ENCODE measurements around the gene SGPL1.

Gene SGPL1

DNA sequence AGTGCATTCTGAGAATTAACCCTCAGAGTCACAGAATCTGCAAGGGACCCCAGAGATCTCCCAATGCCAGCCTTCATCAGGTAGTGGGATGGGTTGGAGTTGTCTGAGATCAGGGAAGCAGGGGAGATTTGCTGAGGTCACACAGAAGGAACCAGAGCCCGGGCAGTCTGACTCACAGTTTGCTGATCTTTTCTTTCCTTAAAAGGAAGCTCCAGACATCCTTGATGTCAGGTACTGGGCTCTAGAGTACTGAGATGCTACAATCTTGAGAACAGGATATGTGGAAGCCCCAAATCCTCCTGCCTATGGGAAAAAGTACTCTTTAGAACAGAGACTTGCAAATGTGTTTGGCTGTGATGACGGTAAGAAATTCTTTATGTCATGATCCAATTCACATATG, 31.3 kb upstream of the SGPL1 start:
- in situ Hi-C loops (cut with HindIII; ENCODE audit: low pct_unique_long_range_greater_than_20kb, low sequenced_read_pairs) = no loop called here
- no peak for DNase-seq (ENCODE audit: low read depth in 1 of 2, low spot score in 1 of 2)
- no peak for TF ChIP-seq JUND (IDR thresholded peaks at IDR 0.05; ENCODE audit: low read depth)

DNA sequence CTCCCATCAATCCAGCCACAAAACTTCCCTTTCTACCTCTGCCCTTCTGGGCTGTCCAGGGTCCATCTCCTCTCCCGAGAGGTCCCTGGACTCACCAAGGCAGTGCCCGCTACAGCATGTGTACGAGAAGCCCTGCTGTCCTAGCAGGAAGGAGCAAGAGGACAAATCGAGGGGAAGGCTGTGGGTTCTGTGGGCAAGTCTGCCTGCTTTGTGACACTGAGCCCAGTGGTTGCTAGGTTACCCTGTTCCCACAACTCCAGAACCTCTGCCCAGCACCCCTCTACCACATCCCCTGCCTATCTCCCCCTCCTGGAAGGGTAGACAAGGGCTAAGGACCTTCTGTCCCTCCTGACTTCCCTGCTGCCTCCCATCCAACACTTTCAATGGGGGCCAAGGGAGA, 30.6 kb upstream of the SGPL1 start, which contains the start of gene TBATA:
TSS of gene TBATA (minus strand) at position 188 of the 400 bp plus-strand sequence. CDS start 1,998 bp downstream, outside the sequence.
- no peak for TF ChIP-seq JUND (IDR thresholded peaks at IDR 0.05; ENCODE audit: low read depth)
- no peak for DNase-seq (ENCODE audit: low read depth in 1 of 2, low spot score in 1 of 2)
- in situ Hi-C loops (cut with HindIII; ENCODE audit: low pct_unique_long_range_greater_than_20kb, low sequenced_read_pairs) = no loop called here

GRCh38 chr10:70786799-70787415, 28.8 kb upstream of the SGPL1 start:
- TF ChIP-seq JUND (IDR thresholded peaks at IDR 0.05; ENCODE audit: low read depth) = no peak
- in situ Hi-C loops (cut with HindIII; ENCODE audit: low pct_unique_long_range_greater_than_20kb, low sequenced_read_pairs) = no loop called here
- no peak for DNase-seq (ENCODE audit: low read depth in 1 of 2, low spot score in 1 of 2)

DNA sequence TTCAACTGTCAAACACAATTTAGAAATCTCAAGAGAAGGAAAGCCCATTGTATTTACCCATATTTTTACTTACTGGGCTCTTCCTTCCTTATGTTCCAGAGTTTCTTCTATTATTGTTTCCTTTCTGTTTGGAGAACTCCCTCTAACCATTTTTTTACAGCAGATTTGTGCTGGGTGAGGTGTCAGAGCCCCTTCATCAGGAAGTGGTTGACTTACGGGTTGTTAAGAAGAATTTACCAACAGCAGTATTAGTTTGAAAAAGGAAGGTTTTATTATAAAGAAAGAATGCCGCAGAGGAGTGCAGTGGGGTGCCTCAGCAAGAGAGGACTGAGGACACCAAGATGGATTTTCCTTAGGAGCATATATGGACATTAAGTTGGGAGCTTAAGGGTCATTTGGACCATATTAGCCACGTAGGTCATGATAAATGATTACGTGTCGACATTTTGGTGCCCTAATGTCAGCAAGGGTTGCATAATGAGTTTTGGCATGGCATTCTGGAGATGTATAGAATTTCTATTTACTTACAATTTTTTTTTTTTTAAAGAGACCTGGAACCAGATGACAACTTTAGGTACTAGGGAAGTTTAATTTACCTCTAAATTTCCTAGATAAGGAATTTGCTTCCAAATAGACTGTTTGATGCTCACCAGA, 24.2 kb upstream of the SGPL1 start:
- in situ Hi-C loops (cut with HindIII; ENCODE audit: low pct_unique_long_range_greater_than_20kb, low sequenced_read_pairs) = no loop called here
- no peak for DNase-seq (ENCODE audit: low read depth in 1 of 2, low spot score in 1 of 2)
- no peak for TF ChIP-seq JUND (IDR thresholded peaks at IDR 0.05; ENCODE audit: low read depth)

DNA sequence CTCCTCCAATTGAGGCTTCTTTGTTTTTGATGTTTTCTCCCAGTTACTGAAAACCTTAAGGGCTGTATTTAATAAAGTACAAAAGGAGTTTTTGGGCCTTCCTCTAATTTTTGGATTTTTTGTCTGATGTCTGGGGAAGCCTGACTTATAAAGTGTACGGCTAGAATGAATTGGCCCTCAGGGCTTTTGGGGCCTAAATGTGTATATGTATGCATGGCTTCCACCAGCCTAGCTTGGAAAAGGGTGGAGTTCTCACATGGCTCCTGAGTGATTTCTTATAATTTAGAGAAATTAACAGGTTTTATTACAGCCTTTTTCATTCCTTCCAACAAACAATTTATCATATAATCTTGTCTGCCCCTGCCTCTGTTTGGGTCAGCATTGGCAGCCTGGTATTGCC, 20.1 kb upstream of the SGPL1 start:
- in situ Hi-C loops (cut with HindIII; ENCODE audit: low pct_unique_long_range_greater_than_20kb, low sequenced_read_pairs) = no loop called here
- TF ChIP-seq JUND (IDR thresholded peaks at IDR 0.05; ENCODE audit: low read depth) = no peak
- no peak for DNase-seq (ENCODE audit: low read depth in 1 of 2, low spot score in 1 of 2)

DNA sequence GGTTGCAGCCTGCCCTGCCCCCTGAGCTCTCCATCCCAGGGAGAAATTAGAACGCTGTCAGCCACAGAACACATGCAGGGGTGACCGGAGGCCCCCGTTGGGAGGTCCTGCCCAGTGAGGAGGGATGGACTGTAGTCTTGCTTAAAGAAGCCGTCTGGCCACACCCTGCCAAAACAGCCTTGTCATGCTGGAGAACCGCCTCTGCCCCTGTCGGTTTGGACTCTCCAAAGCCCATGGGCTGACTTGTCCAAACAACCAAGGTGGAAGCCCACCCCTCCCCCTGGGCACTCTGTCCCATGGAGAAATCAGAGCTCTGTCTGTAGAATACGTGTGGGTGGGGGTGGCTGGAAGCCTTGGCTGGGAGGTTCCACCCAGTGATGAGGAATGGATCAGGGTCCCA, 17.9 kb upstream of the SGPL1 start:
- TF ChIP-seq JUND (IDR thresholded peaks at IDR 0.05; ENCODE audit: low read depth) = no peak

GRCh38 chr10:70799124-70799523, 16.6 kb upstream of the SGPL1 start:
- no peak for DNase-seq (ENCODE audit: low read depth in 1 of 2, low spot score in 1 of 2)
- in situ Hi-C loops (cut with HindIII; ENCODE audit: low pct_unique_long_range_greater_than_20kb, low sequenced_read_pairs) = no loop called here
- TF ChIP-seq JUND (IDR thresholded peaks at IDR 0.05; ENCODE audit: low read depth) = no peak

More for the DNA sequence above, 17.9 kb upstream of the SGPL1 start:
- DNase-seq (ENCODE audit: low read depth in 1 of 2, low spot score in 1 of 2) = no peak
- in situ Hi-C loops (cut with HindIII; ENCODE audit: low pct_unique_long_range_greater_than_20kb, low sequenced_read_pairs) = no loop called here

- TF ChIP-seq JUND (IDR thresholded peaks at IDR 0.05; ENCODE audit: low read depth) = no peak
- no peak for DNase-seq (ENCODE audit: low read depth in 1 of 2, low spot score in 1 of 2)
- in situ Hi-C loops (cut with HindIII; ENCODE audit: low pct_unique_long_range_greater_than_20kb, low sequenced_read_pairs) = no loop called here
Measured at GRCh38 chr10:70801854-70802253, 13.9 kb upstream of the SGPL1 start.

GRCh38 chr10:70803775-70804420, 11.8 kb upstream of the SGPL1 start:
- in situ Hi-C loops (cut with HindIII; ENCODE audit: low pct_unique_long_range_greater_than_20kb, low sequenced_read_pairs) = no loop called here
- peak in 1 of 2 experiments; percentile 31 for DNase-seq (ENCODE audit: low read depth in 1 of 2, low spot score in 1 of 2)
- TF ChIP-seq JUND (IDR thresholded peaks at IDR 0.05; ENCODE audit: low read depth) = no peak

DNA sequence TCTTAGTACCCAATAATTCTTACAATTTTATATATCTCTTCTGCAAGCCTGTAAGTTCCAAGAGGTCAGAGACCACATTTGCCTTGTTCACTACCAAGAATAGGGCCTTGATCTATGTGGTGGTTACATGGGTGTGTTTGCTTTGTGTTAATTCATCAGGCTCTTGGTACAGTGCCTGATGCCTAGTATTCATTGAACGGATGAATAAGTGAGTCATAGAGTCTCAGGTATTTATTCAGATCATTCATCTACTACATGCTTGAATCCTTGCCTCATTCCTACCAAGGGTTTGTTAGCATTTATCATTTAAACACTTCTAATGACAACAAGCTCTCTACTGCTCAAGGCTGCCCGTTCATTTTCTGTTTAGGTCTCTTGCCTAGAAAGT, 11.3 kb upstream of the SGPL1 start:
- in situ Hi-C loops (cut with HindIII; ENCODE audit: low pct_unique_long_range_greater_than_20kb, low sequenced_read_pairs) = no loop called here
- no peak for TF ChIP-seq JUND (IDR thresholded peaks at IDR 0.05; ENCODE audit: low read depth)
- DNase-seq (ENCODE audit: low read depth in 1 of 2, low spot score in 1 of 2) = peak in 1 of 2 experiments; percentile 5

- in situ Hi-C loops (cut with HindIII; ENCODE audit: low pct_unique_long_range_greater_than_20kb, low sequenced_read_pairs) = no loop called here
- no peak for TF ChIP-seq JUND (IDR thresholded peaks at IDR 0.05; ENCODE audit: low read depth)
- DNase-seq (ENCODE audit: low read depth in 1 of 2, low spot score in 1 of 2) = no peak
Measured at GRCh38 chr10:70805619-70806215, 10.0 kb upstream of the SGPL1 start.

- DNase-seq (ENCODE audit: low read depth in 1 of 2, low spot score in 1 of 2) = no peak
- in situ Hi-C loops (cut with HindIII; ENCODE audit: low pct_unique_long_range_greater_than_20kb, low sequenced_read_pairs) = no loop called here
- no peak for TF ChIP-seq JUND (IDR thresholded peaks at IDR 0.05; ENCODE audit: low read depth)
Measured at GRCh38 chr10:70806841-70807240, 8.9 kb upstream of the SGPL1 start.

GRCh38 chr10:70807556-70807955, 8.2 kb upstream of the SGPL1 start:
- no peak for TF ChIP-seq JUND (IDR thresholded peaks at IDR 0.05; ENCODE audit: low read depth)
- no peak for DNase-seq (ENCODE audit: low read depth in 1 of 2, low spot score in 1 of 2)
- in situ Hi-C loops (cut with HindIII; ENCODE audit: low pct_unique_long_range_greater_than_20kb, low sequenced_read_pairs) = no loop called here

All from T47D (cell line).